HCT116 (cell line): ENCODE results near the gene INTU. TPM values are rescaled to one million over a fixed set of nuclear protein-coding genes. Genes with fewer than 3 reads are reported as not detected.

Experiments used
- ATAC-seq: fragments of 200-7000 bp; cut with Tn5 transposase; 2 replicates; pipeline ENCODE4 v1.9.1; 2020; ENCODE audit warnings: mild to moderate bottlenecking, moderate library complexity
- BruUV-seq: library from RNA; stranded (reverse); fragments of 400-500 nt; replicated peaks from 2 replicates; lab custom pipeline; 2021; lab: Mats Ljungman, UMichigan
- CTCF ChIA-PET: fragments of 300-600 bp; sonication (Branson Sonifier 250); formaldehyde crosslinking; loops from one replicate; lab custom pipeline; 2021; ENCODE audit warnings: antibody characterized with exemption; lab: Charles Lee
- POLR2A ChIA-PET: fragments of 300-600, 350-600 bp; sonication (Branson Sonifier 250); formaldehyde crosslinking; loops from one replicate; lab custom pipeline; 2021; ENCODE audit warnings: antibody characterized with exemption; lab: Charles Lee
- RAD21 ChIA-PET, 2 experiments: fragments of 300-600 bp; sonication (Branson Sonifier 250); formaldehyde crosslinking; loops; one replicate each; lab custom pipeline; 2023; ENCODE audit warnings: low total read pairs in 2 of 2; ENCODE audit not compliant: uncharacterized antibody in 2 of 2, unreplicated experiment in 2 of 2, low non-redundant PET in 1 of 2; lab: Charles Lee
- DNase-seq: peaks from one replicate; pipeline ENCODE4 v3.0.0-alpha.2; 2010; ENCODE audit warnings: low read depth, low spot score
- H2AFZ ChIP-seq: fragments of 200-600 bp; shearing (Covaris generic), sonication (generic); 2 replicates; pipeline ENCODE4 v1.6.1; 2017; ENCODE audit warnings: low read depth, mixed run types, mixed read lengths, antibody characterized with exemption, low read length; ENCODE audit not compliant: poor library complexity, severe bottlenecking
- H3K27ac ChIP-seq: 2 replicates; pipeline ENCODE4 v1.5.1; 2012; ENCODE audit warnings: low read depth, low read length
- H3K27me3 ChIP-seq: fragments of 200-600 bp; sonication (generic); 2 replicates; pipeline ENCODE4 v1.6.1; 2016; ENCODE audit warnings: mixed run types, low read length, mixed read lengths; ENCODE audit not compliant: insufficient read depth
- H3K36me3 ChIP-seq, 2 experiments: fragments of 200-500 bp in 1 of 2; fragments of 200-600 bp in 1 of 2; sonication (Bioruptor generic) in 1 of 2; sonication (generic) in 1 of 2; 2 replicates each; pipeline versions ENCODE4 v1.5.1 to v1.6.1; 2014 to 2016; ENCODE audit warnings: low read length in 2 of 2, inconsistent platforms in 1 of 2, mixed read lengths in 1 of 2, mixed run types in 1 of 2; ENCODE audit not compliant: insufficient read depth in 2 of 2, control insufficient read depth in 1 of 2
- H3K4me1 ChIP-seq, 2 experiments: fragments of 200-600 bp in 1 of 2; sonication (generic) in 1 of 2; 2 replicates each; pipeline versions ENCODE4 v1.5.1 to v1.6.1; 2012 to 2017; ENCODE audit warnings: low read length in 2 of 2, inconsistent platforms in 1 of 2, mild to moderate bottlenecking in 1 of 2, mixed read lengths in 1 of 2, mixed run types in 1 of 2, moderate library complexity in 1 of 2; ENCODE audit not compliant: insufficient read depth in 2 of 2, control insufficient read depth in 1 of 2
- H3K4me2 ChIP-seq: fragments of 200-600 bp; sonication (generic); 2 replicates; pipeline ENCODE4 v1.6.1; 2017; ENCODE audit warnings: mixed run types, low read length, mixed read lengths
- H3K4me3 ChIP-seq, 2 experiments: fragments of 200-600 bp in 1 of 2; sonication (generic) in 1 of 2; replicated peaks in 1 of 2; 2 replicates each; pipeline ENCODE4 v1.5.1; 2011 to 2016; ENCODE audit warnings: low read length in 2 of 2, control low read depth in 1 of 2, low read depth in 1 of 2, mild to moderate bottlenecking in 1 of 2, mixed read lengths in 1 of 2, mixed run types in 1 of 2
- H3K79me2 ChIP-seq: fragments of 200-600 bp; sonication (generic); 2 replicates; pipeline ENCODE4 v1.6.1; 2017; ENCODE audit warnings: mild to moderate bottlenecking, mixed run types, low read length, moderate library complexity, mixed read lengths; ENCODE audit not compliant: insufficient read depth
- H3K9ac ChIP-seq: fragments of 200-600 bp; sonication (generic); 2 replicates; pipeline ENCODE4 v1.6.1; 2016; ENCODE audit warnings: low read length, mixed read lengths
- H3K9me2 ChIP-seq: fragments of 200-600 bp; sonication (generic), shearing (Covaris generic); 2 replicates; pipeline ENCODE4 v1.6.1; 2017; ENCODE audit warnings: mixed run types, mild to moderate bottlenecking, moderate library complexity; ENCODE audit not compliant: insufficient read depth
- H3K9me3 ChIP-seq, 2 experiments: fragments of 200-500 bp in 1 of 2; fragments of 200-600 bp in 1 of 2; sonication (Bioruptor generic) in 1 of 2; sonication (generic) in 1 of 2; 2 replicates each; pipeline ENCODE4 v1.6.1; 2014 to 2017; ENCODE audit warnings: low read length in 2 of 2, mixed read lengths in 2 of 2, inconsistent platforms in 1 of 2, low read depth in 1 of 2, mild to moderate bottlenecking in 1 of 2, mixed run types in 1 of 2, moderate library complexity in 1 of 2; ENCODE audit not compliant: control insufficient read depth in 1 of 2, insufficient read depth in 1 of 2
- H4K20me1 ChIP-seq: fragments of 200-600 bp; sonication (generic), shearing (Covaris generic); 2 replicates; pipeline ENCODE4 v1.6.1; 2017; ENCODE audit warnings: mixed run types, mild to moderate bottlenecking, moderate library complexity; ENCODE audit not compliant: insufficient read depth
- CBX3 ChIP-seq: IDR thresholded peaks from 2 replicates; pipeline ENCODE4 v1.6.1; 2012; ENCODE audit warnings: low read depth
- ELF1 ChIP-seq: IDR thresholded peaks from 2 replicates; pipeline ENCODE4 v1.6.1; 2012; ENCODE audit warnings: low read depth, borderline replicate concordance
- EZH2phosphoT487 ChIP-seq: fragments of 200-600 bp; IDR thresholded peaks from 2 replicates; pipeline ENCODE4 v1.6.1; 2018; ENCODE audit warnings: antibody characterized with exemption, borderline replicate concordance
- POLR2A ChIP-seq: IDR thresholded peaks from 2 replicates; pipeline ENCODE4 v1.7.0; 2011; ENCODE audit warnings: borderline replicate concordance; ENCODE audit not compliant: insufficient read depth, insufficient read length; ENCODE audit errors: extremely low read depth
- POLR2AphosphoS5 ChIP-seq: IDR thresholded peaks from 2 replicates; pipeline ENCODE4 v1.6.1; 2011; ENCODE audit warnings: mild to moderate bottlenecking, low read depth, low read length, moderate library complexity
- RAD21 ChIP-seq: IDR thresholded peaks from 2 replicates; pipeline ENCODE4 v1.6.1; 2012; ENCODE audit warnings: low read depth, mild to moderate bottlenecking
- REST ChIP-seq: IDR thresholded peaks from 2 replicates; pipeline ENCODE4 v1.6.1; 2012; ENCODE audit warnings: low read depth
- SIN3A ChIP-seq: IDR thresholded peaks from 2 replicates; pipeline ENCODE4 v1.6.1; 2012; ENCODE audit warnings: low read depth
- SRF ChIP-seq: IDR thresholded peaks from 2 replicates; pipeline ENCODE4 v1.6.1; 2012; ENCODE audit warnings: low read depth
- YY1 ChIP-seq: IDR thresholded peaks from 2 replicates; pipeline ENCODE4 v1.6.1; 2011; ENCODE audit warnings: low read length, low read depth, moderate library complexity, mild to moderate bottlenecking; ENCODE audit not compliant: insufficient replicate concordance; ENCODE audit errors: extremely low read depth
- ZFX ChIP-seq: fragments of 450-650 bp; IDR thresholded peaks from 2 replicates; pipeline ENCODE4 v1.6.1; 2017
- ZNF274 ChIP-seq: fragments of 200-500 bp; sonication (Bioruptor generic); IDR thresholded peaks from 2 replicates; pipeline ENCODE4 v1.6.1; 2014; ENCODE audit warnings: mild to moderate bottlenecking, low read depth, low read length, inconsistent platforms
- intact Hi-C: fragments of 100-400 bp; cut with micrococcal nuclease; formaldehyde crosslinking; loops from 2 replicates; pipeline ENCODE4 v1.10.0; 2022
- total RNA-seq: library from RNA; stranded (reverse); gene quantifications from one replicate; pipeline ENCODE4 v1.2.1, GENCODE V29; 2021; ENCODE audit not compliant: unreplicated experiment

The INTU gene
- total RNA-seq, 1 experiment from 2014 or later: 12.0 TPM

GRCh38 chr4:127734976-127735375, 102.2 kb downstream of the INTU start:
- intact Hi-C loops: no loop called here

More at GRCh38 chr4:127734976-127735375, 102.2 kb downstream of the INTU start:
- ATAC-seq (no peak), DNase-seq (no peak)
- no peak overlapping the region for H3K27ac ChIP-seq
- H3K4me3 ChIP-seq: no peak overlapping the region
- no peak overlapping the region for H3K9ac ChIP-seq
- H3K36me3 ChIP-seq: no peaks in the 10 kb centered on the region
- BruUV-seq: no TSS peak
- ChIA-PET CTCF (interaction anchor here (5.7 kb wide), 1 partner anchor 129 kb away, joined by 96 read pairs; no protein-coding TSS in a partner anchor), RAD21 (interaction anchor here in 1 of 2 experiments (0.7 kb wide), 1 partner anchor 775 kb away, joined by 3 read pairs; no protein-coding TSS in a partner anchor), POLR2A (no interaction called here)
- no peaks in the 10 kb centered on the region for H3K27me3 ChIP-seq
- H3K4me2 ChIP-seq: no peak overlapping the region
- H3K9me2 ChIP-seq: no peaks in the 10 kb centered on the region
- no peak overlapping the region for H2AFZ ChIP-seq
- no peaks in the 10 kb centered on the region for H3K79me2 ChIP-seq
- TF ChIP-seq SRF (no peak), ELF1 (no peak), RAD21 (no peak), ZFX (no peak), POLR2AphosphoS5 (no peak), SIN3A (no peak), ZNF274 (no peak), CBX3 (no peak), REST (no peak), POLR2A (no peak), EZH2phosphoT487 (no peak), YY1 (no peak)
- H4K20me1 ChIP-seq: no peaks in the 10 kb centered on the region
- H3K4me1 ChIP-seq: no peaks in the 10 kb centered on the region
- H3K9me3 ChIP-seq: no peaks in the 10 kb centered on the region
